Thymus (tissue), 11 donors: Measurements from ENCODE around the gene MYCBP2. TPM values are rescaled to one million over a fixed set of nuclear protein-coding genes. Genes with fewer than 3 reads are reported as not detected.

ENCODE experiments used
- DNase-seq, 9 donors: peaks; one replicate each; pipeline ENCODE4 v3.0.0-alpha.2; 2013; ENCODE audit warnings: low spot score in 9 of 9, low read depth in 6 of 9, missing footprints in 1 of 9
- H3K27ac ChIP-seq, 2 donors: one replicate each; pipeline ENCODE4 v1.5.1; 2013; ENCODE audit warnings: control low read depth in 1 of 2, low read depth in 1 of 2, low read length in 1 of 2, mild to moderate bottlenecking in 1 of 2, moderate library complexity in 1 of 2
- H3K27me3 ChIP-seq, 2 donors: one replicate each; pipeline ENCODE4 v1.5.1; 2013; ENCODE audit warnings: low read length in 1 of 2; ENCODE audit not compliant: control insufficient read depth in 2 of 2, insufficient read depth in 1 of 2
- H3K36me3 ChIP-seq, 2 donors: one replicate each; pipeline ENCODE4 v1.5.1; 2013; ENCODE audit warnings: low read length in 1 of 2, mild to moderate bottlenecking in 1 of 2, moderate library complexity in 1 of 2; ENCODE audit not compliant: control insufficient read depth in 2 of 2, insufficient read depth in 2 of 2
- H3K4me1 ChIP-seq, 2 donors: one replicate each; pipeline ENCODE4 v1.5.1; 2013; ENCODE audit warnings: low read length in 2 of 2; ENCODE audit not compliant: control insufficient read depth in 2 of 2, insufficient read depth in 2 of 2
- H3K4me3 ChIP-seq, 2 donors: one replicate each; pipeline ENCODE4 v1.5.1; 2013; ENCODE audit warnings: low read length in 2 of 2, control low read depth in 1 of 2, mild to moderate bottlenecking in 1 of 2
- H3K9me3 ChIP-seq, 2 donors: one replicate each; pipeline ENCODE4 v1.5.1; 2013; ENCODE audit warnings: low read length in 1 of 2, mild to moderate bottlenecking in 1 of 2; ENCODE audit not compliant: control insufficient read depth in 2 of 2, insufficient read depth in 1 of 2
- WGBS: extraction: QIAGEN DNeasy Blood & Tissue Kit; methylation state at CpG from one replicate; pipeline ENCODE4 v1.1.7; 2013; 5-methylcytosine and 5-hydroxymethylcytosine counted together
- polyA plus RNA-seq: library from polyadenylated mRNA; stranded (reverse); fragments of 200-250 nt; gene quantifications from one replicate; pipeline ENCODE4 v1.2.3, GENCODE V29; 2013
- total RNA-seq: library from RNA; stranded (reverse); fragments of 120-200 nt; gene quantifications from one replicate; pipeline ENCODE4 v1.2.4, GENCODE V29; 2013
- donor health status: healthy.

MYCBP2 gene
- total and polyA plus RNA-seq, 2 donors, result 63.3 to 65.3 TPM

GRCh38 chr13:77036279-77036678, 290.6 kb downstream of the MYCBP2 start:
- Histone ChIP-seq H3K27me3 (no peaks in the 10 kb centered on the region), H3K27ac (no peak overlapping the region), H3K4me3 (no peak overlapping the region), H3K4me1 (no peaks in the 10 kb centered on the region), H3K36me3 (no peaks in the 10 kb centered on the region), H3K9me3 (no peaks in the 10 kb centered on the region)
- no peak for DNase-seq
- WGBS, result 96% methylated on average over 1 of the region's 1 CpG

GRCh38 chr13:77034881-77035280, 292.0 kb downstream of the MYCBP2 start:
- H3K9me3 ChIP-seq, result no peaks in the 10 kb centered on the region
- H3K27me3 ChIP-seq, result no peaks in the 10 kb centered on the region
- WGBS, result 97% methylated on average over 5 of the region's 5 CpGs
- H3K4me1 ChIP-seq, result no peaks in the 10 kb centered on the region
- H3K4me3 ChIP-seq, result no peak overlapping the region
- H3K27ac ChIP-seq, result no peak overlapping the region
- DNase-seq, result no peak
- no peaks in the 10 kb centered on the region for H3K36me3 ChIP-seq

- no peak overlapping the region for H3K4me3 ChIP-seq
- no peak for DNase-seq
- no peaks in the 10 kb centered on the region for H3K4me1 ChIP-seq
- no peaks in the 10 kb centered on the region for H3K36me3 ChIP-seq
- 97% methylated on average over 4 of the region's 4 CpGs for WGBS
- H3K27me3 ChIP-seq, result no peaks in the 10 kb centered on the region
- no peak overlapping the region for H3K27ac ChIP-seq
- H3K9me3 ChIP-seq, result no peaks in the 10 kb centered on the region
Measured at GRCh38 chr13:77033717-77034302, 293.1 kb downstream of the MYCBP2 start.

GRCh38 chr13:77031656-77032243, 295.1 kb downstream of the MYCBP2 start:
- no peak for DNase-seq
- H3K9me3 ChIP-seq, result no peaks in the 10 kb centered on the region
- H3K4me3 ChIP-seq, result no peak overlapping the region
- 99% methylated on average over 6 of the region's 6 CpGs for WGBS
- H3K27me3 ChIP-seq, result no peaks in the 10 kb centered on the region
- no peak overlapping the region for H3K27ac ChIP-seq
- H3K36me3 ChIP-seq, result no peaks in the 10 kb centered on the region
- no peaks in the 10 kb centered on the region for H3K4me1 ChIP-seq

GRCh38 chr13:77029436-77029835, 297.5 kb downstream of the MYCBP2 start:
- WGBS, result 97% methylated on average over 1 of the region's 1 CpG
- Histone ChIP-seq H3K27ac (no peak overlapping the region), H3K4me3 (no peak overlapping the region), H3K27me3 (no peaks in the 10 kb centered on the region), H3K4me1 (peaks cover 7 to 9% of the 10 kb centered on the region in 2 donors), H3K36me3 (peaks cover 0 to 3% of the 10 kb centered on the region in 2 donors), H3K9me3 (no peaks in the 10 kb centered on the region)
- DNase-seq, result no peak

GRCh38 chr13:77028202-77028601, 298.7 kb downstream of the MYCBP2 start:
- WGBS, result 95% methylated on average over 5 of the region's 5 CpGs
- Histone ChIP-seq H3K4me1 (peaks cover 9 to 11% of the 10 kb centered on the region in 2 donors), H3K36me3 (peaks cover 3 to 11% of the 10 kb centered on the region in 2 donors), H3K27ac (no peak overlapping the region), H3K9me3 (no peaks in the 10 kb centered on the region), H3K4me3 (no peak overlapping the region), H3K27me3 (no peaks in the 10 kb centered on the region)
- DNase-seq, result no peak

- peaks cover 3 to 15% of the 10 kb centered on the region in 2 donors for H3K36me3 ChIP-seq
- peak; percentile 64 to 93 (median 83) for DNase-seq
- no peaks in the 10 kb centered on the region for H3K9me3 ChIP-seq
- under 1% methylated on average over 74 of the region's 74 CpGs for WGBS
- peak within 1 kb of the TSS; percentile 99 to 100 for H3K27ac ChIP-seq
- no peaks in the 10 kb centered on the region for H3K27me3 ChIP-seq
- peaks cover 15 to 20% of the 10 kb centered on the region in 2 donors for H3K4me1 ChIP-seq
- peak within 1 kb of the TSS; percentile 70 to 97 for H3K4me3 ChIP-seq
Measured at GRCh38 chr13:77026861-77027621, 299.9 kb downstream of the MYCBP2 start, which contains the start of gene FBXL3. TSS of gene FBXL3 (minus strand) at chr13:77027159. CDS start at chr13:77021860, 5,299 bp downstream.

GRCh38 chr13:77026255-77026860, 300.5 kb downstream of the MYCBP2 start:
- H3K9me3 ChIP-seq, result no peaks in the 10 kb centered on the region
- DNase-seq, result peak; percentile 46 to 90 (median 75)

GRCh38 chr13:77022341-77022740, 304.6 kb downstream of the MYCBP2 start:
- Histone ChIP-seq H3K27ac (no peak overlapping the region), H3K9me3 (no peaks in the 10 kb centered on the region), H3K4me1 (peaks cover 15 to 20% of the 10 kb centered on the region in 2 donors), H3K27me3 (no peaks in the 10 kb centered on the region), H3K4me3 (no peak overlapping the region), H3K36me3 (peaks cover 3 to 41% of the 10 kb centered on the region in 2 donors)
- WGBS, result 78% methylated on average over 3 of the region's 3 CpGs
- DNase-seq, result no peak

More at GRCh38 chr13:77026255-77026860, 300.5 kb downstream of the MYCBP2 start:
- H3K27me3 ChIP-seq, result no peaks in the 10 kb centered on the region
- H3K36me3 ChIP-seq, result peaks cover 3 to 19% of the 10 kb centered on the region in 2 donors
- H3K27ac ChIP-seq, result peak overlapping the region; percentile 99 to 100
- under 1% methylated on average over 62 of the region's 62 CpGs for WGBS
- peaks cover 15 to 20% of the 10 kb centered on the region in 2 donors for H3K4me1 ChIP-seq
- peak overlapping the region; percentile 70 to 97 for H3K4me3 ChIP-seq
